Stimulated activated CD8-positive, alpha-beta memory T cell treated with anti-CD3 and anti-CD28 coated beads, Interleukin-15, amount 100 ng/mL, for 24 hours (primary cell): Measurements from ENCODE around the gene TPCN2.
"Not testable (repeated sequence)": the region's sequence is repeated elsewhere in the genome, so short reads cannot be mapped to it uniquely, and the experiment has no call there.

Experiments
- DNase-seq: peaks from one replicate; pipeline ENCODE4 v3.0.0-alpha.2; 2020; ENCODE audit warnings: low read depth

Gene TPCN2

DNA sequence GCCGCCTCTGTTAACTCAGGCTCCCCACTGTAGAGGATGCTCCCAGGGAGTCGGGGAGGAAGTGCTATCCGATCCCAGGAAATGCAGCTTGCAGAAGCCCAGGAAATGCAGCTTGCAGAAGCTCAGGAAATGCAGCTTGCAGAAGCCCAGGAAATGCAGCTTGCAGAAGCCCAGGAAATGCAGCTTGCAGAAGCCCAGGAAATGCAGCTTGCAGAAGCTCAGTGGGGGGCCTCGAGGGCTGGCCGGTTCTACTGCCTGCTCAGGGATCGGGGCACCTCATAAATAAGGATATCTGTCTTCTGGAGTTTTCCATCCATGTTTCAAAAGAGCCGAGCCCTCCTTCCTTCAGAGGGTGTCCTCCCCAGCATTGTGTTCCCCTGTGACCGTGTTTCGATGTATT lies 81.9 kb downstream of the TPCN2 start:
- no peak for DNase-seq

DNA sequence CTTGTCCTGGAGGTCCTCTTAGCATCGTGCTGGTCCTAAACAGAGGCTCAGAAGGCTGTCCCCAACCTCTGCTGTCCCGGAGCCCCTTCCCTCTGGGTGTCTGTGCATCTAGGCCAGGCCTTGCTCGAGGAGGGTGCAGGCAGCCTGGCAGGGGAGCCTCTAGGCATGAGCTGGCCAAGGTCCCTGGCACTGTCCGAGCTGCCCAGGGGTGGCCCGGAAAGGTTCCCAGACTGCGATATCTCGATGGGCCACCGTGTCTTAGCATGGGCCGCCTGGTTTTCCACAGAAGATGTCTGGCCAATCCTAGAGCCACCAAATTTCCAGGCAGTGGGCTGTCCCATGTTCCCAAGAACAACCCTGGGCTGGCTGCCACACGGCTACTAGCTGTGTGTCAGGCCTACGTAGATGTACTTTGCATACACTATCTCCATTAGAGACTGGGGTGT lies 82.4 kb downstream of the TPCN2 start:
- DNase-seq = no peak

GRCh38 chr11:69131644-69132300 lies 83.0 kb downstream of the TPCN2 start:
- DNase-seq = no peak

DNA sequence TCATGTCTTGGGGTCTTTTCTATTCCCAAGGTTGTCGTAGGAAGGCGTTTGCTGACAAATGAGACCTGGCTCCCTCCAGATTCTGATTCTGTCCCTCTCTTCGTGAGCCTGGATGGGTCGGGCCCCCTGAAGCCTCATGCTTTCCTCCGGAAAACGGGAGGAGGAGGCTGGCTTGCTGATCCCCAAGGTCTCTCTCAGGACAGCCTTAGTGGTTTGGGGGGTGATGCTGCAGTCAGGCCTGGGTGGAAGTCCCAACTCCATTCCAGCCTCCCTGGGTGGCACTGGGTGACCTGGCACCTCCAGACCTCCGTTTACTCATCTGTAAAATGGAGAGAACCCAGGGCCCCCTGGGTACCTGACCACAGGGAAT lies 83.6 kb downstream of the TPCN2 start:
- no peak for DNase-seq

DNA sequence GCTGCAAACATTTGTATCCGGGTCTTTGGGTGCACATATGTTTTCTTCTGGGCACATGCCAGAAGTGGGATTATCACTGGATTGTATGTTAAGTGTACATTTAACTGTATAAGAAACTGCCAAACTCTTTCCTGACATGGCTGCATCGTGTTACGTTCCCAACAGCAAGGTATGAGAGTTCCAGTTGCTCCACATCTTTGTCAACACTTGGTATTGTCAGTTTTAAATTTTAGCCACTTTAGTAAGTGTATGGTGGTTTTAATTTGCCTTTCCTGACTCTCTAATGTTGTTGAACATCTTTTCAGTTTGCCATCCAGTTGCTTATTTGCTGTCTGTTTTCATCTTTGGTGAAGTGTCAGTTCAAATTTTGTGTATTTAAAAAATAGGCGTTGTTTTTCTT lies 84.5 kb downstream of the TPCN2 start:
- no peak for DNase-seq

DNA sequence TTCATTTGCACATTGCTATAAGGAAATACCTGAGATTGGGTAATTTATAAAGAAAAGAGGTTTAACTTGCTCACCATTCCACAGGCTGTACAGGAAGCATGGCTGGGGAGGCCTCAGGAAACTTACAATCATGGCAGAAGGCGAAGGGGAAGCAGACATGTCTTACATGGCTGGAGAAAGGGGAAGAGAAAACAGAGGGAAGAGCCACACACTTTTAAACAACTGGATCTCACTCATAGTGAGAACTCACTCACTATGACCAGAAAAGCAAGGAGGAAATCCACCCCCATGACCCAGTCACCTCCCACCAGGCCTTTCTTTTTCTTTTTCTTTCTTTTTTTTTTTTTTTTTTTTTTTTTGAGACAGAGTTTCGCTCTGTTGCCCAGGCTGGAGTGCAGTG lies 85.5 kb downstream of the TPCN2 start:
- DNase-seq = not testable (repeated sequence)

DNA sequence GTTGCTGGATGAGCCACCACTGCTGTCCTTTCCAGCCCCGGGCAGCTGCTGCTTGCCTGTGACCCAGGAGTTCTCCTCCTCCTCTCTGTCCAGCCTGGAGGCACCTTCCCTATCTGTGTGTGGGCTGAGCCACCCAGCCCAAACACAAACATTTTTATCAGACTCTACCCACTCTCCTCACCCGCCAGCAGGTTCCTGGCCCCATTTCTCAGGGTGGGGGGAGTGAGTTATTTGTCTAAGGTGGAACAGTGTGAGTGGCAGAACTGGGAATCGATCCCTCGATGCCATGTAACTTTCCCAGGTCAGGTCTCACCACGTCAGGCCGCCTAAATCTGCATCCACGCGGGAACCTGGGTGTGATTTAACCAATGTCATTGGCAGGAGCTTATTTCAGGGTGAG lies 86.2 kb downstream of the TPCN2 start:
- DNase-seq = no peak

DNA sequence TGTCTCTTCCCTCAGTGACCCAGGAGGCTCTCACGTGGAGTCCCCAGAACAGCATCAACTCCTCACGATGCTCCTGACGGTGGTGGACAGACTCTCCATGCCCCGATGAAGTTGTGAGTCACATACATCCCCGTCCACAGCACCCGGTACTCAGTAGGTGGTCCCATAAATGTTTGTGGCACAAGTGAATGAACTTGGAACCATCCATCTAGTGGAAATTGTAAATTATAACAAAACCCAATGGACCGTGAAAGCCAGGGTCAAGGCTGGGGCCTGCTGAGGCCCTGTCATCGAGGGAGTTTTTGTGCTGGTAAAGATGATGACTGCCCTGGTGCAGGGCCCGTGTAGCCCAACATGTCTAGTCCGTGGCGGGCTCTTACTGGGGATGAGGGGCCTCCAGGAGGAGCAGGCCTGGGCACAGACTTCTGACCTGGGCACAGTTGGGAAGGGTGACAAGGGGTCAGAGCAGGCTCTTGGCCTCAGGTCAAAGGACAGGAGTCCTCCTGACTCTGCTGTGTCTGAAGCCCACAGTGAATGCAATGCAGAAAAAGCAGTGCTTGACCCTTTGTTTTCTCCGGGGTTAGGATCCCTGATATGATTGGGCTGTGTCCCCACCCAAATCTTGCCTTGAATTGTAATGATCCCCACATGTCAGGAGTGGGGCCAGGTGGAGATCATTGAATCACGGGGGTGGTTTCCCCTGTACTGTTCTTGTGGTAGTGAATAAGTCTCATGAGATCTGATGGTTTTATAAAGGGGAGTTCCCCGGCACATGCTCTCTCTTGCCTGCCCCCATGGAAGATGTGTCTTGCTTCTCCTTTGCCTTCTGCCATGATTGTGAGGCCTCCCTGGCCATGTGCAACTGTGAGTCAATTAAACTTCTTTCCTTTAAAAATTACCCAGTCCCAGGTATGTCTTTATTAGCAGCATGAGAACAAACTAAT lies 87.0 kb downstream of the TPCN2 start:
- no peak for DNase-seq

GRCh38 chr11:69136471-69136870 lies 87.7 kb downstream of the TPCN2 start:
- DNase-seq = no peak

DNA sequence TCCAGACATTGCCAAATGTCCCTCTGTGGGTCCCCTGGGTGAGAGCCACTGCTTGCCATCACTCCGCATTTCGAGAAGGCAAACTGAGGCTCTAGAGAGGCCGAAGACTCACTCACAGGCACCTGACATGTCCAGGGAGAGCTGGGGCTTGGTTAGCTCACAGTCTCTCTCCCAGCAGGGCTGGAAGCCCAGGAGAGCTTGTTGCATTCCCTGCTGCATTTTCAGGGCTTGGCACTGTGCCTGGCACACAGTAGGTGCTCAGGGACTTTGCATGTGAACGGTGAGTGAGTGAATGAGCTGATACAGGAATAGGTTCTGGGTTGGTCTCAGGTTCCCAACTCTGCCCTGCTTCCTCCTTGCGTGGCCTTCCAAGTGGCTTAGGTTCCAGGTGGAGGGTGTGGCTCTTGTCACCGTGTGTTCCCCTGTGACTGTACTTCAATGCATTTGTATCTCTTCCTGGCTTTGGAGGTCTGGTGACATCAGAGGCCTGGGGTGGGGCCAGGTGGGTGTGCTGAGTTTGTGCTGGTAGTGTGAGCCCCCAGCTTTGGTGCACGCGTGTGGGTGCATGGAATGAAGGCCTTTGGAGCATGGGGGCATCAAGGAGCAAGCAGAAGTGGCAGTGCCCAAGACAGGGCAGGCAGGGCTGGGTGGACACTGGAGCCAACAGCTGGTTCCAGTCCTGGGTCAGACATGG lies 88.6 kb downstream of the TPCN2 start:
- DNase-seq = no peak

DNA sequence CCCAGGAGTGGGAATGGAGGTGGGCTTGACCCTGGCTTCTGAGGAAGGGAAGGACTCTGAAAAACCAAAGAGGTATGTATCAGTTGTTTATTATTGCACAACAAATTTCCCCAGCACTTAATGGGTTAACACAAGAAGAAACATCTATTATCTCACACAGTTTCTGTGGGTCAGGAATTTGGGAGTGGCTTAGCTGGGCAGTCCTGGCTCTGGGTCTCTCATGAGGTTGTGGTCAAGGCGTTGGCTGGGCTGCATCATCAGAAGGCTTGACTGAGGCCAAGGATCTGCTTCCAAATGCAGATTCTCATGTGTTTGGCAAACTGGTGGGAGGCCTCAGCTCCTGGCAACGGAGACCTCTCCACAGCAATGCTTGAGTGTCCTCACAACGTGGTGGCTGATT lies 89.5 kb downstream of the TPCN2 start:
- no peak for DNase-seq

- not testable (repeated sequence) for DNase-seq
Observed at GRCh38 chr11:69140161-69140560, 91.4 kb downstream of the TPCN2 start.

GRCh38 chr11:69140635-69141034 lies 91.9 kb downstream of the TPCN2 start:
- DNase-seq = no peak

DNA sequence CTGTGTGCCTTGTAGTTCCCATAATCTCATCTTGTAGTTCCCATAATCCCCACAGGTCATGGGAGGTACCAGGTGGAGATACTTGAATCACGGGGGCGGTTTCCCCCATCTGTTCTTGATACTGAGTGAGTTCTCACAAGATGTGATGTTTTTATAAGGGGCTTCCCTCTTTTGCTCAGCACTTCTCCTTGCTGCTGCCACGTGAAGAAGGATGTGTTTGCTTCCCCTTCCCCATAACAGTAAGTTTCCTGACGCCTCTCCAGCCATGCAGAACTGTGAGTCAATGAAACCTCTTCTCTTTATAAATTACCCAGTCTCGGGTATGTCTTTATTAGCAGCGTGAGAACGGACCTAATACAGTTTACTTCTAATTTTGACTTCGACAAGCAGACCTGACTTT lies 93.0 kb downstream of the TPCN2 start:
- no peak for DNase-seq

- DNase-seq = no peak
Observed at GRCh38 chr11:69142895-69143294, 94.2 kb downstream of the TPCN2 start.

DNA sequence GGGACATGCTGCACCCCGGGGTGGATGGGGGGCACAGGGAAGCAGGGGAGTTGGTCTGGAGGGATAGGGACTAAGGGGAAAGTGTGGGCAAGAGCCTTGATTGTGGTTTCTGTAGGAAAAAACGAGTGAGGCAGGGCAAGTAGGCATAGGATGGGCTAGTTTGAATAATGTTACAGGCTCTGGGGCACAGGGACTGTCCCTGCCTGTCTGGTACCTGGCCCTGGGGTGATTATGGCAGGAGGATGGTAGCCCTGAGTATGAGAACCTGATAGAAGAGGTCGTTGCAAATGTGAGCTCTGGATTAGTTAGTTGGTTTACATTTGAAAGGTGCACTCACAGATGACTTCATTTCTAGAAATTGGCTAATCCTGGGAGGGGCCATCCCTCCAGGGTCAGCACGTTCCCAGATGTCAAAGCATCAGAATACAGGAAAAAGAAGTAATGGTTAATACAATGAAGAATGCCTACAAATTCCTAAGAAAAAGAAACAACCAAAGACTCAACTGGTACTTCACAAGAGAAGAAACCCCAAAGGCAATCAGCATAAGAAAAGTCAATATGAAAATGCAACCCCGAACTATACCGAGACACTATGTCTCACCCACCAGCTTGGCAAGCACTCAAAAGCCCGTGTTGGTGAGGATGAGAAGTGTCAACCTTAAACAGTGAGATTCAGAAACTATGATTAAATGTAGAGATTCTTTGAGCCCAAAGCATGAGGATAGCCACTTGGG lies 95.8 kb downstream of the TPCN2 start:
- no peak for DNase-seq

- no peak for DNase-seq
Observed at GRCh38 chr11:69145050-69145380, 96.3 kb downstream of the TPCN2 start.

GRCh38 chr11:69148377-69148762 lies 99.6 kb downstream of the TPCN2 start:
- DNase-seq = no peak

DNA sequence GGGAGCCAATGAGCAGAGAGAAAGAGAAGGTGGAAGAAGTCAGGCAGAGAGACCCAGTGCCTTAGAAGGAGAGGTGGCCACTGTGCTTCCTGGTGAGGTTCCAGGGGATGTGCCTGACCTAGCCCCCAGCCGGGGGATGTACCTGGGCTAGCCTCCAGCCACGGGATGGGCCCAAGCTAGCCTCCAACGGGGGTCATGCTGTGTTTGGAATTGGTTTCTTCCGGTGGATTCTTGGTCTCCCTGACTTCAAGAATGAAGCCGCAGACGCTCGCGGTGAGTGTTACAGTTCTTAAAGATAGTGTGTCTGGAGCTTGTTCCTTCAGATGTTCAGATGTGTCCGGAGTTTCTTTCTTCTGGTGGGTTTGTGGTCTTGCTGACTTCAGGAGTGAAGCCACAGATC lies 100.1 kb downstream of the TPCN2 start:
- DNase-seq = no peak

DNA sequence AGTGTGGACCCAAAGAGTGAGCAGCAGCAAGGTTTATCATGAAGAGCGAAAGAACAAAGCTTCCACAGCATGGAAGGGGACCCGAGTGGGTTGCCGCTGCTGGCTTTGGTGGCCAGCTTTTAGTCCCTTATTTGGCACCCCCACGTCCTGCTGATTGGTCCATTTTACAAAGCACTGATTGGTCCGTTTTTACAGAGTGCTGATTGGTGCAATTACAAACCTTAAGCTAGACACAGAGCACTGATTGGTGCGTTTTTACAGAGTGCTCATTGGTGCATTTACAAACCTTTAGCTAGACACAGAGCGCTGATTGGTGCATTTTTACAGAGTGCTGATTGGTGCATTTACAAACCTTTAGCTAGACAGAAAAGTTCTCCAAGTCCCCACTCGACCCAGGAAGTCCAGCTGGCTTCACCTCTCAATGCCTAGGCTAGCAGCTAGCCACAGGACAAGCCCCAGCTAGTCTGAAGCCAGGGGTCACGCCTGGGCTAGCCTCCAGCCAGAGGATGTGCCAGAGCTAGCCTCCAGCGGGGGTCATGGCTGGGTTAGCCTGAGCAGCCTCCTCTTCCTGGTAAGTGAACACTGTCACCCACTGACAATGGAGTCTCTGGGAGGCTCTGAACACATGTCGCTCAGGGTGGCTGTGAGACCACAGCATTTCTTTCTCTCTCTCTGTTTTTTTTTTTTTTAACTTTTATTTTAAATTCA lies 100.8 kb downstream of the TPCN2 start:
- not testable (repeated sequence) for DNase-seq

DNA sequence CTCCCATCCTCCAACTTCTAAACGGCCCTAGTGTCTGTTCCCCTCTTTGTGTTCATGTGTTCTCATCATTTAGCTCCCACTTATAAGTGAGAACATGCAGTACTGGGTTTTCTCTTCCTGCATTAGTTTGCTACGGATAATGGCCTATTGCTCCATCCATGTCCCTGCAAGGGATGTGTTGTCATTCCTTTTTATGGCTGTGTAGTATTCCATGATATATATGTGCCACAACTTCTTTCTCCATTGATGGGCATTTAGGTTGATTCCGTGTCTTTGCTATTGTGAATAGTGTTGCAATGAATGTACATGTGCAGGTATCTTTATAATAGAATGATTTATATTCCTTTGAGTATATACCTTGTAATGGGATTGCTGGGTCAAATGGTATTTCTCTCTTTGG lies 101.4 kb downstream of the TPCN2 start:
- no peak for DNase-seq

- no peak for DNase-seq
Observed at GRCh38 chr11:69151836-69152235, 103.1 kb downstream of the TPCN2 start.
